Esophagus muscularis mucosa (tissue), 4 donors: ENCODE results near the gene STIP1.

Source experiments
- EP300 ChIP-seq: sonication (generic); formaldehyde crosslinking; IDR thresholded peaks from one replicate; pipeline ENCODE4 v1.6.1; 2017; ENCODE audit warnings: antibody characterized with exemption
- POLR2A ChIP-seq: fragments of 450-650 bp; IDR thresholded peaks from one replicate; pipeline ENCODE4 v1.6.1; 2017; ENCODE audit warnings: antibody characterized with exemption, moderate library complexity, mild to moderate bottlenecking, low read depth
- POLR2AphosphoS5 ChIP-seq, 2 donors: sonication (generic); formaldehyde crosslinking; IDR thresholded peaks; one replicate each; pipeline ENCODE4 v1.6.1; 2017; ENCODE audit warnings: antibody characterized with exemption in 2 of 2
- TF ChIP-seq, protein P1 (sequence below), 3 experiments: fragments of 200-600 bp in 2 of 3; fragments of 450-650 bp in 1 of 3; sonication (generic) in 2 of 3; IDR thresholded peaks; one replicate each; pipeline ENCODE4 v1.5.1; 2017 to 2019; ENCODE audit warnings: antibody characterized with exemption in 3 of 3, mild to moderate bottlenecking in 2 of 3, moderate library complexity in 1 of 3

DNA sequence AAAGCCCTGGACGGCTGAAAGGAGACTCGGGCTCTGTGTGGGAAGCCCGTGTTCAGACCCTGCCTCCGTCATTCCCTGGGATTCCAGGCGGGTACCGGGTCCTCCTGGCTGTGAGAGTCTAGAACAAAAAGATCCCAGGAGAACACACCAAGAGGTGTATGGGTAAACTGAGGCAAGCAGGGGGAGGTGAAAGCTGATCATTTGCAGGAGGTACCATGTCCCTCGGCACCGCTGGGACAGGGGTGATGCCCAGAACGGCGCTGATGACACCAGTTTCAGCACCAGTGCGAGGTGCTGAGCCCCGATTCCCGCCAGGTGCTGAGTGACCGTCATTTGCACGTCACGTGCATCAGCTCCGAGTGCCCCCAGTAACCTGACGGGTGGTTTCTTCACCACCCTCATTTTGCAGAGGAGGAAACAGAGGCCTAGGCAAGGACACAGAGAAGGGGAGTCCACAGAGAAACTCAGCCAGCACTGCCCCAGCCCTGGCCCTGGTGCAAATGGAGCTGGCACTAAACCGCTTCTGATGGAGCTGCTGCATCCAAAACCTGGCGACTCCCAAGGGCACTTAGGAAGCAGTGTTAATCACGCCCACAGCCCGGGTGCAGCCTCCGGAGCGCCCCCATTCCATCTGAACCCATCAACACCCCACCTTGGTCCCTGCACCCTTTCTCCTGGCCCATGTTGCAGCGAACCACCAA is 36.9 kb upstream of the STIP1 start:
- TF ChIP-seq, protein P1, sequence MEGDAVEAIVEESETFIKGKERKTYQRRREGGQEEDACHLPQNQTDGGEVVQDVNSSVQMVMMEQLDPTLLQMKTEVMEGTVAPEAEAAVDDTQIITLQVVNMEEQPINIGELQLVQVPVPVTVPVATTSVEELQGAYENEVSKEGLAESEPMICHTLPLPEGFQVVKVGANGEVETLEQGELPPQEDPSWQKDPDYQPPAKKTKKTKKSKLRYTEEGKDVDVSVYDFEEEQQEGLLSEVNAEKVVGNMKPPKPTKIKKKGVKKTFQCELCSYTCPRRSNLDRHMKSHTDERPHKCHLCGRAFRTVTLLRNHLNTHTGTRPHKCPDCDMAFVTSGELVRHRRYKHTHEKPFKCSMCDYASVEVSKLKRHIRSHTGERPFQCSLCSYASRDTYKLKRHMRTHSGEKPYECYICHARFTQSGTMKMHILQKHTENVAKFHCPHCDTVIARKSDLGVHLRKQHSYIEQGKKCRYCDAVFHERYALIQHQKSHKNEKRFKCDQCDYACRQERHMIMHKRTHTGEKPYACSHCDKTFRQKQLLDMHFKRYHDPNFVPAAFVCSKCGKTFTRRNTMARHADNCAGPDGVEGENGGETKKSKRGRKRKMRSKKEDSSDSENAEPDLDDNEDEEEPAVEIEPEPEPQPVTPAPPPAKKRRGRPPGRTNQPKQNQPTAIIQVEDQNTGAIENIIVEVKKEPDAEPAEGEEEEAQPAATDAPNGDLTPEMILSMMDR (IDR thresholded peaks at IDR 0.05) = no peak
- TF ChIP-seq POLR2A (no peak), POLR2AphosphoS5 (IDR thresholded peaks at IDR 0.05) (no peak), EP300 (no peak)
